Activated CD4-positive, alpha-beta T cell treated with anti-CD3 and anti-CD28 coated beads for 1 hour (primary cell): ENCODE results near the gene LCOR.

Source experiments
- DNase-seq: peaks from one replicate; pipeline ENCODE4 v3.0.0-alpha.2; 2020

The LCOR gene

GRCh38 chr10:96988426-96988825 lies 156.3 kb downstream of the LCOR start:
- no peak for DNase-seq

GRCh38 chr10:96991313-96991841 lies 159.3 kb downstream of the LCOR start:
- DNase-seq = no peak

- no peak for DNase-seq
Measured at GRCh38 chr10:96992721-96993120, 160.6 kb downstream of the LCOR start.

GRCh38 chr10:96995851-96996250 lies 163.8 kb downstream of the LCOR start:
- no peak for DNase-seq

GRCh38 chr10:96996275-96996965 lies 164.3 kb downstream of the LCOR start:
- no peak for DNase-seq

- no peak for DNase-seq
Measured at GRCh38 chr10:96998329-96998888, 166.3 kb downstream of the LCOR start.

- no peak for DNase-seq
Measured at GRCh38 chr10:96999337-96999736, 167.2 kb downstream of the LCOR start.

GRCh38 chr10:96999987-97000386 lies 167.9 kb downstream of the LCOR start:
- no peak for DNase-seq

- DNase-seq = no peak
Measured at GRCh38 chr10:97000487-97001182, 168.5 kb downstream of the LCOR start.

- no peak for DNase-seq
Measured at GRCh38 chr10:97001183-97001991, 169.3 kb downstream of the LCOR start.

GRCh38 chr10:97002670-97003069 lies 170.6 kb downstream of the LCOR start:
- no peak for DNase-seq

- no peak for DNase-seq
Measured at GRCh38 chr10:97003151-97003803, 171.2 kb downstream of the LCOR start.

GRCh38 chr10:97003804-97004201 lies 171.7 kb downstream of the LCOR start:
- no peak for DNase-seq

- DNase-seq = no peak
Measured at GRCh38 chr10:97004591-97004990, 172.5 kb downstream of the LCOR start.

- DNase-seq = no peak
Measured at GRCh38 chr10:97005349-97005748, 173.3 kb downstream of the LCOR start.

- no peak for DNase-seq
Measured at GRCh38 chr10:97006364-97006763, 174.3 kb downstream of the LCOR start.

- DNase-seq = no peak
Measured at GRCh38 chr10:97007417-97007816, 175.3 kb downstream of the LCOR start.

- DNase-seq = no peak
Measured at GRCh38 chr10:97010695-97011206, 178.7 kb downstream of the LCOR start.

- DNase-seq = no peak
Measured at GRCh38 chr10:97011397-97011796, 179.3 kb downstream of the LCOR start.

- no peak for DNase-seq
Measured at GRCh38 chr10:97012470-97012869, 180.4 kb downstream of the LCOR start.

GRCh38 chr10:97013568-97013967 lies 181.5 kb downstream of the LCOR start:
- DNase-seq = no peak

- DNase-seq = no peak
Measured at GRCh38 chr10:97013983-97014382, 181.9 kb downstream of the LCOR start.
